Measurements from ENCODE around the gene FOXK1.

GRCh38 chr7:4725850-4726450 lies 43.9 kb downstream of the FOXK1 start:
- TF ChIP-seq CTCF (IDR thresholded peaks at IDR 0.05) (no peak), POLR2A (IDR thresholded peaks at IDR 0.05) (no peak), POLR2AphosphoS5 (IDR thresholded peaks at IDR 0.05) (peak in 1 of 3 donors; percentile 58)
